OCI-LY7 (cell line): ENCODE results near the gene TSHZ2. TPM values are rescaled to one million over a fixed set of nuclear protein-coding genes. Genes with fewer than 3 reads are reported as not detected.

Experiments
- BruUV-seq: library from RNA; stranded (reverse); fragments of 400-500 nt; replicated peaks from 2 replicates; lab custom pipeline; 2021; lab: Mats Ljungman, UMichigan
- CTCF ChIA-PET: fragments of 300-600 bp; sonication (Branson Sonifier 250); formaldehyde crosslinking; loops from one replicate; lab custom pipeline; 2022; ENCODE audit warnings: antibody characterized with exemption; ENCODE audit not compliant: unreplicated experiment; lab: Charles Lee
- POLR2A ChIA-PET: fragments of 300-600 bp; sonication (Branson Sonifier 250); formaldehyde crosslinking; loops from one replicate; lab custom pipeline; 2022; ENCODE audit warnings: antibody characterized with exemption; lab: Charles Lee
- DNase-seq: peaks from one replicate; pipeline ENCODE4 v3.0.0-alpha.2; 2015; ENCODE audit warnings: low spot score
- H2AFZ ChIP-seq: fragments of 200-600 bp; sonication (generic), shearing (Covaris generic); 2 replicates; pipeline ENCODE4 v1.6.1; 2014; ENCODE audit warnings: mild to moderate bottlenecking, antibody characterized with exemption, low read length, moderate library complexity
- H3K27ac ChIP-seq: fragments of 200-600 bp; sonication (generic); 2 replicates; pipeline ENCODE4 v1.5.1; 2014; ENCODE audit warnings: mixed run types, low read depth, mild to moderate bottlenecking, moderate library complexity, low read length, inconsistent platforms; ENCODE audit not compliant: poor library complexity, severe bottlenecking
- H3K36me3 ChIP-seq: fragments of 200-600 bp; sonication (generic); 2 replicates; pipeline ENCODE4 v1.6.1; 2014; ENCODE audit warnings: mild to moderate bottlenecking, antibody characterized with exemption, low read length, moderate library complexity, mixed read lengths; ENCODE audit not compliant: insufficient read depth
- H3K4me1 ChIP-seq: fragments of 200-600 bp; sonication (generic); 2 replicates; pipeline ENCODE4 v1.5.1; 2014; ENCODE audit warnings: mild to moderate bottlenecking, low read length; ENCODE audit not compliant: insufficient read depth, poor library complexity, severe bottlenecking
- H3K4me2 ChIP-seq: fragments of 200-600 bp; sonication (generic); 2 replicates; pipeline ENCODE4 v1.6.1; 2014; ENCODE audit warnings: mild to moderate bottlenecking, low read length
- H3K4me3 ChIP-seq: fragments of 200-600 bp; sonication (generic); 2 replicates; pipeline ENCODE4 v1.5.1; 2014; ENCODE audit warnings: mild to moderate bottlenecking, low read depth, low read length; ENCODE audit not compliant: poor library complexity, severe bottlenecking
- H3K79me2 ChIP-seq: fragments of 200-600 bp; sonication (generic); 2 replicates; pipeline ENCODE4 v1.6.1; 2016; ENCODE audit warnings: low read depth, mild to moderate bottlenecking, low read length, moderate library complexity, mixed read lengths; ENCODE audit not compliant: insufficient read depth
- H3K9me2 ChIP-seq: fragments of 200-600 bp; sonication (generic); 2 replicates; pipeline ENCODE4 v1.6.1; 2016; ENCODE audit warnings: mild to moderate bottlenecking, low read length, mixed read lengths; ENCODE audit not compliant: insufficient read depth
- H3K9me3 ChIP-seq: fragments of 200-600 bp; sonication (generic); 2 replicates; pipeline ENCODE4 v1.6.1; 2014; ENCODE audit warnings: mild to moderate bottlenecking, mixed run types, low read length, mixed read lengths
- H4K20me1 ChIP-seq: fragments of 200-600 bp; sonication (generic); 2 replicates; pipeline ENCODE4 v1.6.1; 2014; ENCODE audit warnings: mild to moderate bottlenecking, antibody characterized with exemption, low read length, moderate library complexity, mixed read lengths; ENCODE audit not compliant: insufficient read depth
- EZH2phosphoT487 ChIP-seq: fragments of 200-600 bp; sonication (generic); IDR thresholded peaks from 2 replicates; pipeline ENCODE4 v1.6.1; 2018; ENCODE audit warnings: low read depth, borderline replicate concordance, mild to moderate bottlenecking, mixed run types, antibody characterized with exemption, low read length, moderate library complexity, mixed read lengths
- intact Hi-C: fragments of 100-400 bp; cut with micrococcal nuclease; formaldehyde crosslinking; loops from one replicate; pipeline ENCODE4 v1.10.0; 2022; ENCODE audit not compliant: unreplicated experiment
- total RNA-seq, 2 experiments: library from RNA; depleted of rRNA in 1 of 2; stranded (reverse); fragments of >200 nt in 1 of 2; shearing (Covaris generic) in 1 of 2; gene quantifications; 2 replicates each; pipeline ENCODE4 v1.2.3, GENCODE V29; 2014 to 2022
- TF ChIP-seq, protein P1 (sequence below): fragments of 200-600 bp; sonication (generic); conservative IDR thresholded peaks from 2 replicates; pipeline ENCODE4 v1.5.1; 2014; ENCODE audit warnings: mild to moderate bottlenecking, antibody characterized with exemption, low read length, moderate library complexity, mixed read lengths

The TSHZ2 gene
- total RNA-seq, 2 experiments from 2014 or later: not detected

DNA sequence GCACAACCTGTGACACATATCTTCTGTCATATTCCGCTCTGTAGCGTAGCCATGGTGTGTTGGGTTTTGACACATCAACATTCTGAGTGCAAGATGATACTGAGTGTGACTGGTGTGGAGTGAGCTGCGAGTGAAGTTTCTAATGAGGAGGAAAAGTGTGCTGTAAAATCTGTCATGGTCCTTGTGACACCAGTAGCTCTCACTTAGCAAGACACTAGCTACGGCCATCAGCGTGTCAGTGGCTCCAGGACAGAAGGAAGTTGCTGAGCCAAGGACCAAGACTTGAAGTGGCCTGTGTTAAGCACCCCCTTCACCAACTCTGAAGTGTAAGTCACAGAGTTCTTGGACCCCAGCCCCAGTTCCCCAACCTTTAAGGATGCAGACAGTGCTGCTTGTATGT, 72.1 kb downstream of the TSHZ2 start:
- CTCF ChIA-PET: no interaction called here
- no peak overlapping the region for H3K27ac ChIP-seq
- peaks cover 45% of the 10 kb centered on the region for H3K4me1 ChIP-seq
- no peaks in the 10 kb centered on the region for H3K9me3 ChIP-seq
- H3K36me3 ChIP-seq: no peaks in the 10 kb centered on the region
- no peak overlapping the region for H3K4me3 ChIP-seq
- no TSS peak for BruUV-seq
- no peak overlapping the region for H3K4me2 ChIP-seq
- peak overlapping the region; percentile 72; the same call in 1 of the 2 replicates for H2AFZ ChIP-seq
- POLR2A ChIA-PET: interaction anchor here (0.7 to 2.0 kb wide), 2 partner anchors 31 to 1153 kb away, joined by 5 read pairs; no protein-coding TSS in a partner anchor
- no peaks in the 10 kb centered on the region for H3K9me2 ChIP-seq
- DNase-seq: no peak
- no peaks in the 10 kb centered on the region for H3K79me2 ChIP-seq
- intact Hi-C loops: loop anchor here (5.0 kb wide), 1 partner anchor 93 kb away; no protein-coding TSS in a partner anchor
- H4K20me1 ChIP-seq: no peaks in the 10 kb centered on the region
- no peak for TF ChIP-seq EZH2phosphoT487
- TF ChIP-seq, protein P1, sequence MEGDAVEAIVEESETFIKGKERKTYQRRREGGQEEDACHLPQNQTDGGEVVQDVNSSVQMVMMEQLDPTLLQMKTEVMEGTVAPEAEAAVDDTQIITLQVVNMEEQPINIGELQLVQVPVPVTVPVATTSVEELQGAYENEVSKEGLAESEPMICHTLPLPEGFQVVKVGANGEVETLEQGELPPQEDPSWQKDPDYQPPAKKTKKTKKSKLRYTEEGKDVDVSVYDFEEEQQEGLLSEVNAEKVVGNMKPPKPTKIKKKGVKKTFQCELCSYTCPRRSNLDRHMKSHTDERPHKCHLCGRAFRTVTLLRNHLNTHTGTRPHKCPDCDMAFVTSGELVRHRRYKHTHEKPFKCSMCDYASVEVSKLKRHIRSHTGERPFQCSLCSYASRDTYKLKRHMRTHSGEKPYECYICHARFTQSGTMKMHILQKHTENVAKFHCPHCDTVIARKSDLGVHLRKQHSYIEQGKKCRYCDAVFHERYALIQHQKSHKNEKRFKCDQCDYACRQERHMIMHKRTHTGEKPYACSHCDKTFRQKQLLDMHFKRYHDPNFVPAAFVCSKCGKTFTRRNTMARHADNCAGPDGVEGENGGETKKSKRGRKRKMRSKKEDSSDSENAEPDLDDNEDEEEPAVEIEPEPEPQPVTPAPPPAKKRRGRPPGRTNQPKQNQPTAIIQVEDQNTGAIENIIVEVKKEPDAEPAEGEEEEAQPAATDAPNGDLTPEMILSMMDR: no peak

DNA sequence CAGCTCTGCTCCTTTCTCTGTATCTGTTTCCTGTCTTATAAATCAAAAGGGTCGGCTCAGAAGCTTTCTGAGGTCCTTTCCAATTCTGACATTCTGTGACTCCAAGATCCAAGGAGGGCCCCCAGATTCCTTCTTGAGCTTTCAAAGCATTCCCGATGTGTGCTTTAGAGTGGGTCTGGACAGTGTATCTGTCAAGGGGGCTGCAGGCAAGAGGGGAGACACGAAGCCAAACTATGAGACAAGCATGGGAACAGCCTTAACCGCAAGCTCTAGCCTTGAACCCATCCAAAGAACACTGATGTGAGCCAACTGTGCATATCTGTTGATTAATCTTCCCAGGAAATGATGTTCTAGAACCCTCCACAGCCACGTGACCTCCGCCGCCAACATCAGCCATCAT, 73.8 kb downstream of the TSHZ2 start:
- Histone ChIP-seq H3K79me2 (no peaks in the 10 kb centered on the region), H3K9me3 (no peaks in the 10 kb centered on the region), H3K36me3 (no peaks in the 10 kb centered on the region), H3K9me2 (no peaks in the 10 kb centered on the region), H3K4me3 (no peak overlapping the region), H3K4me2 (no peak overlapping the region), H3K4me1 (peaks cover 29% of the 10 kb centered on the region), H3K27ac (no peak overlapping the region), H4K20me1 (no peaks in the 10 kb centered on the region), H2AFZ (no peak overlapping the region)
- POLR2A ChIA-PET: interaction anchor here (2.0 kb wide), 1 partner anchor 33 kb away, joined by 5 read pairs; no protein-coding TSS in a partner anchor
- DNase-seq: no peak
- no TSS peak for BruUV-seq
- intact Hi-C loops: no loop called here
- TF ChIP-seq EZH2phosphoT487: no peak
- TF ChIP-seq, protein P1: no peak
- CTCF ChIA-PET: no interaction called here

DNA sequence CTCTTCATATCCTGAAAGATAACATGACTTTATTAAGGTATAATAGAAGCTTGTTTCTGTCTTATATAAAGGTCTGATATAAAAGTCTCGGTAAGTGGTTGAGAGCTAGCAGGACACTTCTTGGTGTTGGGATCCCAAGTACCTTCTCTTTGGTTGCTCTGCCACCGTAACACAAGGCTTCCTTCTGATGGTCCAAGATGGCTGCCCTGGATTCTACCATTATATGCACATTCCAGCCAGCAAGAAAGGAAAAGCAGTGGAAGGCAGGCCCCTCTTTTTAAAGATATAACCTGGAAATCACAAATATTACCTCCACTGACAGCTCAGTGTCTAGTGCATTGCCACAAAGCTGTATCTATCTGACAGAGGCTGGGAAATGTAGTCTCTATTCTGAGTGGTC, 75.0 kb downstream of the TSHZ2 start:
- BruUV-seq: no TSS peak
- H3K9me3 ChIP-seq: no peaks in the 10 kb centered on the region
- ChIA-PET CTCF (no interaction called here), POLR2A (interaction anchor here (0.9 kb wide), 1 partner anchor 45 kb away, joined by 3 read pairs; no protein-coding TSS in a partner anchor)
- H3K4me1 ChIP-seq: peaks cover 16% of the 10 kb centered on the region
- intact Hi-C loops: no loop called here
- no peaks in the 10 kb centered on the region for H3K9me2 ChIP-seq
- H3K4me3 ChIP-seq: no peak overlapping the region
- no peak overlapping the region for H3K27ac ChIP-seq
- no peak overlapping the region for H3K4me2 ChIP-seq
- H4K20me1 ChIP-seq: no peaks in the 10 kb centered on the region
- H3K36me3 ChIP-seq: no peaks in the 10 kb centered on the region
- TF ChIP-seq EZH2phosphoT487: no peak
- TF ChIP-seq, protein P1: no peak
- no peak for DNase-seq
- no peak overlapping the region for H2AFZ ChIP-seq
- no peaks in the 10 kb centered on the region for H3K79me2 ChIP-seq
